Measurements from ENCODE around the gene MUC4. TPM values are rescaled to one million over a fixed set of nuclear protein-coding genes. Genes with fewer than 3 reads are reported as not detected.
"Not testable (repeated sequence)": the region's sequence is repeated elsewhere in the genome, so short reads cannot be mapped to it uniquely, and the experiment has no call there.

Gene MUC4
- total RNA-seq, 4 donors from 2014 or later, result 0.27 TPM; not detected in 3

GRCh38 chr3:195711813-195712534, 99.8 kb downstream of the MUC4 start:
- TF ChIP-seq POLR2A (IDR thresholded peaks at IDR 0.05), result no peak
- TF ChIP-seq, protein P1, sequence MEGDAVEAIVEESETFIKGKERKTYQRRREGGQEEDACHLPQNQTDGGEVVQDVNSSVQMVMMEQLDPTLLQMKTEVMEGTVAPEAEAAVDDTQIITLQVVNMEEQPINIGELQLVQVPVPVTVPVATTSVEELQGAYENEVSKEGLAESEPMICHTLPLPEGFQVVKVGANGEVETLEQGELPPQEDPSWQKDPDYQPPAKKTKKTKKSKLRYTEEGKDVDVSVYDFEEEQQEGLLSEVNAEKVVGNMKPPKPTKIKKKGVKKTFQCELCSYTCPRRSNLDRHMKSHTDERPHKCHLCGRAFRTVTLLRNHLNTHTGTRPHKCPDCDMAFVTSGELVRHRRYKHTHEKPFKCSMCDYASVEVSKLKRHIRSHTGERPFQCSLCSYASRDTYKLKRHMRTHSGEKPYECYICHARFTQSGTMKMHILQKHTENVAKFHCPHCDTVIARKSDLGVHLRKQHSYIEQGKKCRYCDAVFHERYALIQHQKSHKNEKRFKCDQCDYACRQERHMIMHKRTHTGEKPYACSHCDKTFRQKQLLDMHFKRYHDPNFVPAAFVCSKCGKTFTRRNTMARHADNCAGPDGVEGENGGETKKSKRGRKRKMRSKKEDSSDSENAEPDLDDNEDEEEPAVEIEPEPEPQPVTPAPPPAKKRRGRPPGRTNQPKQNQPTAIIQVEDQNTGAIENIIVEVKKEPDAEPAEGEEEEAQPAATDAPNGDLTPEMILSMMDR (IDR thresholded peaks at IDR 0.05 in 4 of 5, conservative IDR thresholded peaks at IDR 0.05 in 1 of 5), result no peak
- Histone ChIP-seq H3K4me3 (no peak overlapping the region), H3K27ac (no peak overlapping the region), H3K9me3 (no peaks in the 10 kb centered on the region), H3K4me1 (peaks cover 6 to 12% of the 10 kb centered on the region in 2 donors), H3K27me3 (no peaks in the 10 kb centered on the region), H3K36me3 (peaks cover 0 to 49% of the 10 kb centered on the region in 2 donors)
- DNase-seq (no peak), ATAC-seq (no peak)
- intact Hi-C loops (cut with DNase I; ENCODE audit: low total_unique reads), result no loop called here
- in situ Hi-C loops (cut with MboI; ENCODE audit: low sequenced_read_pairs in 4 of 4), result no loop called here

GRCh38 chr3:195711091-195711812, 100.5 kb downstream of the MUC4 start:
- H3K36me3 ChIP-seq, result peaks cover 0 to 49% of the 10 kb centered on the region in 2 donors
- H3K27me3 ChIP-seq; DNase-seq; H3K27ac ChIP-seq; H3K9me3 ChIP-seq; H3K4me3 ChIP-seq; in situ Hi-C loops (cut with MboI; ENCODE audit: low sequenced_read_pairs in 4 of 4); intact Hi-C loops (cut with DNase I; ENCODE audit: low total_unique reads); ATAC-seq; H3K4me1 ChIP-seq: not testable (repeated sequence)

DNA sequence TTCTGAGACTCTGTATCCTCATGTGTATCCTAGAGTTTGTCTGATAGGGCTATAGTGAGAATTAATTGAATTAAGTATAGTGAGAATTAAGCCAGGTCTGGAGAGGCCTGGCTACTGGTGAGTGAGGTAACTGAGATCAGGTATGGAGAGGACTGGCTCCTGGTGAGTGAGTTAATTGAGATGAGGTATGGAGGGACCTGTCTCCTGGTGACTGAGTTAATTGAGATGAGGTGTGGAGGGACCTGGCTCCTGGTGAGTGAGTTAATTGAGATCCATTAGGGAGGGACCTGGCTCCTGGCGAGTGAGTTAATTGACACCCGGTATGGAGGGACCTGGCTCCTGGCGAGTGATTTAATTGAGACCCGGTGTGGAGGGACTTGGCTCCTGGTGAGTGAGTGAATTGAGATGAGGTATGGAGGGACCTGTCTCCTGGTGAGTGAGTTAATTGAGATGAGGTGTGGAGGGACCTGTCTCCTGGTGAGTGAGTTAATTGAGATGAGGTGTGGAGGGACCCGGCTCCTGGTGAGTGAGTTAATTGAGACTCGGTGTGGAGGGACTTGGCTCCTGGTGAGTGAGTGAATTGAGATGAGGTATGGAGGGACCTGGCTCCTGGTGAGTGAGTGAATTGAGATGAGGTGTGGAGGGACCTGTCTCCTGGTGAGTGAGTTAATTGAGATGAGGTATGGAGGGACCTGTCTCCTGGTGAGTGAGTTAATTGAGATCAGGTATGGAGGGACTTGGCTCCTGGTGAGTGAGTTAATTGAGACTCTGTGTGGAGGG, 101.4 kb downstream of the MUC4 start:
- in situ Hi-C loops (cut with MboI; ENCODE audit: low sequenced_read_pairs in 4 of 4); H3K4me3 ChIP-seq; intact Hi-C loops (cut with DNase I; ENCODE audit: low total_unique reads); H3K9me3 ChIP-seq; H3K27ac ChIP-seq; H3K27me3 ChIP-seq; H3K4me1 ChIP-seq; DNase-seq; ATAC-seq: not testable (repeated sequence)
- H3K36me3 ChIP-seq, result peaks cover 0 to 45% of the 10 kb centered on the region in 2 donors

DNA sequence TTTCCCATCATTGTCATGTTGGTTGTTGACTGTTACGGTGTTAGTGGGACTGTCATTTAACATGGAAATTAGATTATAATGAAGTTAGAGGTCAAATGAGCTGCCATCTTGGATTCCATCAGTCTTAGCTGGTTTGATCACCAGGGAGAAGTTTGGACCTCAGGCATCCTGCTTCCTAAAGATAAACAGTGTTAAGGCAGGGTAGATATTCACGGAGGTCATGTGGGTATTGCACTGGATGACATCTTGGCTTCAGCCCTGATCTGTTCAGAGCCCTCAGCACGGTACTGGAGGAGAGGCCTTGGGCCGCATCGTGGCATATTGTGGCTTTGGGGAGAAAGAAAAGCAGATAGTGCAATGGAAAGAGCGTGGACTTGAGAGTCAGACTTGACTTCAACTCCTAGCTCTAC, 102.0 kb downstream of the MUC4 start:
- Histone ChIP-seq H3K27ac (no peak overlapping the region), H3K4me1 (no peaks in the 10 kb centered on the region), H3K27me3 (no peaks in the 10 kb centered on the region), H3K9me3 (no peaks in the 10 kb centered on the region), H3K36me3 (peaks cover 0 to 39% of the 10 kb centered on the region in 2 donors), H3K4me3 (no peak overlapping the region)
- DNase-seq, result no peak
- ATAC-seq, result no peak
- TF ChIP-seq POLR2A (IDR thresholded peaks at IDR 0.05), result no peak
- TF ChIP-seq, protein P1 (IDR thresholded peaks at IDR 0.05 in 4 of 5, conservative IDR thresholded peaks at IDR 0.05 in 1 of 5), result no peak
- in situ Hi-C loops (cut with MboI; ENCODE audit: low sequenced_read_pairs in 4 of 4), result loop anchor here in 1 of 4 donors (10.0 kb wide), 1 partner anchor 265 kb away; no protein-coding TSS in a partner anchor
- intact Hi-C loops (cut with DNase I; ENCODE audit: low total_unique reads), result no loop called here

- in situ Hi-C loops (cut with MboI; ENCODE audit: low sequenced_read_pairs in 4 of 4), result loop anchor here in 1 of 4 donors (10.0 kb wide), 1 partner anchor 266 kb away; no protein-coding TSS in a partner anchor
- Histone ChIP-seq H3K4me1 (no peaks in the 10 kb centered on the region), H3K27me3 (no peaks in the 10 kb centered on the region), H3K36me3 (peaks cover 0 to 35% of the 10 kb centered on the region in 2 donors), H3K4me3 (no peak overlapping the region), H3K9me3 (no peaks in the 10 kb centered on the region), H3K27ac (no peak overlapping the region)
- no peak for DNase-seq
- ATAC-seq, result no peak
- intact Hi-C loops (cut with DNase I; ENCODE audit: low total_unique reads), result no loop called here
- TF ChIP-seq, protein P1 (IDR thresholded peaks at IDR 0.05 in 4 of 5, conservative IDR thresholded peaks at IDR 0.05 in 1 of 5), result no peak
- TF ChIP-seq POLR2A (IDR thresholded peaks at IDR 0.05), result no peak
These were observed 102.9 kb downstream of the MUC4 start for GRCh38 chr3:195708626-195709481.

All from gastrocnemius medialis (tissue), 4 donors.